Neural cell (in vitro differentiated cells): ENCODE data around the gene FCRL5. TPM values are rescaled to one million over a fixed set of nuclear protein-coding genes. Genes with fewer than 3 reads are reported as not detected.

ENCODE experiments used
- H2AFZ ChIP-seq: fragments of 200-600, 300-800 bp; sonication (generic), shearing (Covaris generic); 2 replicates; pipeline ENCODE4 v1.6.0; 2014; ENCODE audit warnings: low read depth, mild to moderate bottlenecking, antibody characterized with exemption, low read length, moderate library complexity
- H3F3A ChIP-seq: fragments of 200-600 bp; shearing (Covaris generic); 2 replicates; pipeline ENCODE4 v1.6.1; 2016; ENCODE audit warnings: mild to moderate bottlenecking, moderate library complexity, mixed read lengths, antibody characterized with exemption, low read length; ENCODE audit not compliant: insufficient read depth, poor library complexity, severe bottlenecking
- H3K27ac ChIP-seq: fragments of 200-600, 300-800 bp; sonication (generic), shearing (Covaris generic); 2 replicates; pipeline ENCODE4 v1.5.1; 2014; ENCODE audit warnings: mild to moderate bottlenecking, low read length, moderate library complexity
- H3K27me3 ChIP-seq: fragments of 300-800, 200-600 bp; sonication (generic), shearing (Covaris generic); 2 replicates; pipeline ENCODE4 v1.6.0; 2014; ENCODE audit warnings: mild to moderate bottlenecking, low read depth, low read length, moderate library complexity; ENCODE audit not compliant: insufficient read depth
- H3K36me3 ChIP-seq: fragments of 300-800, 200-600 bp; sonication (generic), shearing (Covaris generic); 2 replicates; pipeline ENCODE4 v1.5.1; 2014; ENCODE audit warnings: mild to moderate bottlenecking, antibody characterized with exemption, low read length, moderate library complexity; ENCODE audit not compliant: insufficient read depth
- H3K4me2 ChIP-seq: fragments of 300-800, 200-600 bp; sonication (generic), shearing (Covaris generic); 2 replicates; pipeline ENCODE4 v1.6.0; 2014; ENCODE audit warnings: mild to moderate bottlenecking, low read length
- H3K4me3 ChIP-seq: fragments of 300-800, 200-600 bp; sonication (generic), shearing (Covaris generic); 2 replicates; pipeline ENCODE4 v1.5.1; 2014; ENCODE audit warnings: mild to moderate bottlenecking, low read length, moderate library complexity
- H3K79me2 ChIP-seq: fragments of 200-600 bp; shearing (Covaris generic); replicated peaks from 2 replicates; pipeline ENCODE4 v1.6.0; 2014; ENCODE audit warnings: mild to moderate bottlenecking, low read length, moderate library complexity; ENCODE audit not compliant: insufficient read depth
- H3K9ac ChIP-seq: fragments of 300-800, 200-600 bp; sonication (generic), shearing (Covaris generic); 2 replicates; pipeline ENCODE4 v1.6.1; 2016; ENCODE audit warnings: mild to moderate bottlenecking, low read length, mixed read lengths
- H3K9me2 ChIP-seq: fragments of 200-600 bp; shearing (Covaris generic); 2 replicates; pipeline ENCODE4 v1.6.1; 2016; ENCODE audit warnings: mild to moderate bottlenecking, low read length, mixed read lengths; ENCODE audit not compliant: insufficient read depth
- H3K9me3 ChIP-seq: fragments of 200-600, 300-800 bp; sonication (generic), shearing (Covaris generic); 2 replicates; pipeline ENCODE4 v1.6.1; 2016; ENCODE audit warnings: mild to moderate bottlenecking, mixed run types, low read length, moderate library complexity, mixed read lengths
- H4K20me1 ChIP-seq: fragments of 200-600 bp; shearing (Covaris generic); 2 replicates; pipeline ENCODE4 v1.6.1; 2016; ENCODE audit warnings: mild to moderate bottlenecking, mixed run types; ENCODE audit not compliant: insufficient read depth
- CTCF ChIP-seq: fragments of 450-650 bp; IDR thresholded peaks from 2 replicates; pipeline ENCODE4 v1.5.1; 2014; ENCODE audit warnings: antibody characterized with exemption, mild to moderate bottlenecking, moderate library complexity; ENCODE audit not compliant: poor library complexity, severe bottlenecking
- EP300 ChIP-seq: fragments of 450-650 bp; conservative IDR thresholded peaks from 2 replicates; pipeline ENCODE4 v1.6.1; 2014; ENCODE audit warnings: antibody characterized with exemption, mild to moderate bottlenecking, moderate library complexity; ENCODE audit not compliant: poor library complexity, severe bottlenecking
- EZH2 ChIP-seq: fragments of 200-600, 300-800 bp; shearing (Covaris generic), sonication (generic); IDR thresholded peaks from 2 replicates; pipeline ENCODE4 v1.6.1; 2014; ENCODE audit warnings: antibody characterized with exemption, low read length, borderline replicate concordance, mild to moderate bottlenecking; ENCODE audit not compliant: insufficient read depth, poor library complexity, severe bottlenecking
- MXI1 ChIP-seq: fragments of 450-650 bp; conservative IDR thresholded peaks from 2 replicates; pipeline ENCODE4 v1.6.1; 2014; ENCODE audit warnings: antibody characterized with exemption, mild to moderate bottlenecking; ENCODE audit not compliant: poor library complexity, severe bottlenecking
- POLR2AphosphoS5 ChIP-seq: IDR thresholded peaks from 2 replicates; pipeline ENCODE4 v1.6.1; 2012
- RAD21 ChIP-seq: fragments of 450-650 bp; conservative IDR thresholded peaks from 2 replicates; pipeline ENCODE4 v1.6.1; 2014; ENCODE audit warnings: antibody characterized with exemption, mild to moderate bottlenecking, moderate library complexity
- REST ChIP-seq: IDR thresholded peaks from 2 replicates; pipeline ENCODE4 v1.6.1; 2012; ENCODE audit warnings: borderline replicate concordance
- SMC3 ChIP-seq: fragments of 450-650 bp; conservative IDR thresholded peaks from 2 replicates; pipeline ENCODE4 v1.6.1; 2014; ENCODE audit warnings: antibody characterized with exemption, mild to moderate bottlenecking, moderate library complexity; ENCODE audit not compliant: poor library complexity
- TAF1 ChIP-seq: IDR thresholded peaks from 2 replicates; pipeline ENCODE4 v1.6.1; 2012; ENCODE audit warnings: low read depth
- polyA plus RNA-seq: library from polyadenylated mRNA; depleted of rRNA; stranded (reverse); fragments of >200 nt; gene quantifications from 2 replicates; pipeline ENCODE4 v1.2.3, GENCODE V29; 2014

The FCRL5 gene
- polyA plus RNA-seq, 1 donor from 2014 or later = not detected

- no peaks in the 10 kb centered on the region for H3K36me3 ChIP-seq
- H3K4me3 ChIP-seq = no peak overlapping the region
- H3K9me2 ChIP-seq = no peaks in the 10 kb centered on the region
- H3K4me2 ChIP-seq = no peak overlapping the region
- H3K27ac ChIP-seq = no peak overlapping the region
- H3K27me3 ChIP-seq = no peaks in the 10 kb centered on the region
- no peak for TF ChIP-seq REST
- TF ChIP-seq SMC3 = no peak
- TF ChIP-seq EP300 = no peak
- TF ChIP-seq MXI1 = no peak
- TF ChIP-seq POLR2AphosphoS5 = no peak
- TF ChIP-seq CTCF = no peak
- TF ChIP-seq EZH2 = no peak
- no peak for TF ChIP-seq TAF1
- no peak for TF ChIP-seq RAD21
- H3K9me3 ChIP-seq = no peaks in the 10 kb centered on the region
- H3K79me2 ChIP-seq = no peaks in the 10 kb centered on the region
- no peaks in the 10 kb centered on the region for H3F3A ChIP-seq
- no peak overlapping the region for H2AFZ ChIP-seq
- no peaks in the 10 kb centered on the region for H4K20me1 ChIP-seq
- H3K9ac ChIP-seq = no peak overlapping the region
These were observed 80.8 kb downstream of the FCRL5 start for GRCh38 chr1:157471531-157471930.

GRCh38 chr1:157469752-157470675 is 82.3 kb downstream of the FCRL5 start:
- H4K20me1 ChIP-seq = no peaks in the 10 kb centered on the region
- no peak overlapping the region for H3K4me2 ChIP-seq
- H3K27me3 ChIP-seq = no peaks in the 10 kb centered on the region
- no peak overlapping the region for H3K9ac ChIP-seq
- no peaks in the 10 kb centered on the region for H3K9me2 ChIP-seq
- H3K79me2 ChIP-seq = no peaks in the 10 kb centered on the region
- H3K27ac ChIP-seq = no peak overlapping the region
- no peaks in the 10 kb centered on the region for H3K36me3 ChIP-seq
- no peak overlapping the region for H2AFZ ChIP-seq
- TF ChIP-seq TAF1 = no peak
- no peak for TF ChIP-seq EP300
- TF ChIP-seq MXI1 = no peak
- no peak for TF ChIP-seq RAD21
- no peak for TF ChIP-seq SMC3
- TF ChIP-seq POLR2AphosphoS5 = no peak
- TF ChIP-seq CTCF = no peak
- TF ChIP-seq EZH2 = no peak
- no peak for TF ChIP-seq REST
- H3K4me3 ChIP-seq = no peak overlapping the region
- no peaks in the 10 kb centered on the region for H3K9me3 ChIP-seq
- no peaks in the 10 kb centered on the region for H3F3A ChIP-seq
